GM18511 (cell line): Measurements from ENCODE around the gene HS3ST5.

ENCODE experiments used
- ATAC-seq: cut with Tn5 transposase; IDR thresholded peaks from one replicate; pipeline ENCODE4 v1.9.1; 2021; ENCODE audit warnings: mild to moderate bottlenecking, moderate library complexity; ENCODE audit not compliant: unreplicated experiment

Gene HS3ST5

GRCh38 chr6:114009192-114009591, 333.6 kb downstream of the HS3ST5 start:
- no peak for ATAC-seq

GRCh38 chr6:114008331-114008730, 334.5 kb downstream of the HS3ST5 start:
- no peak for ATAC-seq

- no peak for ATAC-seq
Measured at GRCh38 chr6:114007516-114007915, 335.3 kb downstream of the HS3ST5 start.
